Prostate gland (tissue), 2 donors: ENCODE results near the gene ZC3H8.

Experiments
- POLR2A ChIP-seq: fragments of 450-650 bp; IDR thresholded peaks from one replicate; pipeline ENCODE4 v1.6.1; 2016; ENCODE audit warnings: antibody characterized with exemption, mild to moderate bottlenecking
- TF ChIP-seq, protein P1 (sequence below), 4 experiments: fragments of 200-600 bp in 2 of 4; fragments of 450-650 bp in 2 of 4; sonication (generic) in 2 of 4; IDR thresholded peaks; 1 replicate in 3 of 4; 2 replicates in 1 of 4; pipeline ENCODE4 v1.5.1; 2016 to 2019; ENCODE audit warnings: antibody characterized with exemption in 4 of 4, mild to moderate bottlenecking in 2 of 4, moderate library complexity in 2 of 4

- TF ChIP-seq, protein P1, sequence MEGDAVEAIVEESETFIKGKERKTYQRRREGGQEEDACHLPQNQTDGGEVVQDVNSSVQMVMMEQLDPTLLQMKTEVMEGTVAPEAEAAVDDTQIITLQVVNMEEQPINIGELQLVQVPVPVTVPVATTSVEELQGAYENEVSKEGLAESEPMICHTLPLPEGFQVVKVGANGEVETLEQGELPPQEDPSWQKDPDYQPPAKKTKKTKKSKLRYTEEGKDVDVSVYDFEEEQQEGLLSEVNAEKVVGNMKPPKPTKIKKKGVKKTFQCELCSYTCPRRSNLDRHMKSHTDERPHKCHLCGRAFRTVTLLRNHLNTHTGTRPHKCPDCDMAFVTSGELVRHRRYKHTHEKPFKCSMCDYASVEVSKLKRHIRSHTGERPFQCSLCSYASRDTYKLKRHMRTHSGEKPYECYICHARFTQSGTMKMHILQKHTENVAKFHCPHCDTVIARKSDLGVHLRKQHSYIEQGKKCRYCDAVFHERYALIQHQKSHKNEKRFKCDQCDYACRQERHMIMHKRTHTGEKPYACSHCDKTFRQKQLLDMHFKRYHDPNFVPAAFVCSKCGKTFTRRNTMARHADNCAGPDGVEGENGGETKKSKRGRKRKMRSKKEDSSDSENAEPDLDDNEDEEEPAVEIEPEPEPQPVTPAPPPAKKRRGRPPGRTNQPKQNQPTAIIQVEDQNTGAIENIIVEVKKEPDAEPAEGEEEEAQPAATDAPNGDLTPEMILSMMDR (IDR thresholded peaks at IDR 0.05), result no peak
- no peak for TF ChIP-seq POLR2A
Measured at GRCh38 chr2:112220831-112221230, 34.0 kb downstream of the ZC3H8 start.
